DND-41 (cell line): ENCODE results near the gene CTSO.

ENCODE experiments used
- EZH2 ChIP-seq: IDR thresholded peaks from 3 replicates; pipeline ENCODE4 v1.6.1; 2012; ENCODE audit warnings: borderline replicate concordance, low read depth, mild to moderate bottlenecking, moderate library complexity, low read length, inconsistent platforms; ENCODE audit not compliant: severe bottlenecking
- TF ChIP-seq, protein P1 (sequence below): IDR thresholded peaks from 2 replicates; pipeline ENCODE4 v1.5.1; 2012; ENCODE audit warnings: borderline replicate concordance, low read length, moderate library complexity, mild to moderate bottlenecking; ENCODE audit not compliant: poor library complexity, severe bottlenecking; ENCODE audit errors: extremely low read depth

DNA sequence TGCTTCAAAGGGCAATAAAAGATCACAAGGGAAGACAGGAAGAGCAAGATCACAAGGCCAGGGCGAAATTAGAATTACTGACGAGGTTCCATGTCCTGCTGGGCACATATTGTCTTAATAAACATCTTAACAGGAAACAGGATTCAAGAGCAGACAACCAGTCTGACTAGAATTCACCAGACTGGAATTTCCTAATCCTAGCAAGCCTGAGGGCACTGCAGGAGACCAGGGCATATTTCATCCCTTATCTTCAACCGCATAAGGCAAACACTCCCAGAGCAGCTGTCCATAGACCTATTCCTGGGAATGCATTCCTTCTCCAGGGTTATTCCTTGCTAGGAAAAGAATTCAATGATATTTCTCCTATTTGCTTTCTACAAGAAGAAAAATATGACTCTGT is 62.6 kb downstream of the CTSO start:
- TF ChIP-seq, protein P1, sequence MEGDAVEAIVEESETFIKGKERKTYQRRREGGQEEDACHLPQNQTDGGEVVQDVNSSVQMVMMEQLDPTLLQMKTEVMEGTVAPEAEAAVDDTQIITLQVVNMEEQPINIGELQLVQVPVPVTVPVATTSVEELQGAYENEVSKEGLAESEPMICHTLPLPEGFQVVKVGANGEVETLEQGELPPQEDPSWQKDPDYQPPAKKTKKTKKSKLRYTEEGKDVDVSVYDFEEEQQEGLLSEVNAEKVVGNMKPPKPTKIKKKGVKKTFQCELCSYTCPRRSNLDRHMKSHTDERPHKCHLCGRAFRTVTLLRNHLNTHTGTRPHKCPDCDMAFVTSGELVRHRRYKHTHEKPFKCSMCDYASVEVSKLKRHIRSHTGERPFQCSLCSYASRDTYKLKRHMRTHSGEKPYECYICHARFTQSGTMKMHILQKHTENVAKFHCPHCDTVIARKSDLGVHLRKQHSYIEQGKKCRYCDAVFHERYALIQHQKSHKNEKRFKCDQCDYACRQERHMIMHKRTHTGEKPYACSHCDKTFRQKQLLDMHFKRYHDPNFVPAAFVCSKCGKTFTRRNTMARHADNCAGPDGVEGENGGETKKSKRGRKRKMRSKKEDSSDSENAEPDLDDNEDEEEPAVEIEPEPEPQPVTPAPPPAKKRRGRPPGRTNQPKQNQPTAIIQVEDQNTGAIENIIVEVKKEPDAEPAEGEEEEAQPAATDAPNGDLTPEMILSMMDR: no peak
- TF ChIP-seq EZH2: no peak
